Neural cell (in vitro differentiated cells): ENCODE results near the gene SEMA4F. TPM values are rescaled to one million over a fixed set of nuclear protein-coding genes. Genes with fewer than 3 reads are reported as not detected.

Experiments used
- H2AFZ ChIP-seq: fragments of 200-600, 300-800 bp; sonication (generic), shearing (Covaris generic); 2 replicates; pipeline ENCODE4 v1.6.0; 2014; ENCODE audit warnings: low read depth, mild to moderate bottlenecking, antibody characterized with exemption, low read length, moderate library complexity
- H3F3A ChIP-seq: fragments of 200-600 bp; shearing (Covaris generic); 2 replicates; pipeline ENCODE4 v1.6.1; 2016; ENCODE audit warnings: mild to moderate bottlenecking, moderate library complexity, mixed read lengths, antibody characterized with exemption, low read length; ENCODE audit not compliant: insufficient read depth, poor library complexity, severe bottlenecking
- H3K27ac ChIP-seq: fragments of 200-600, 300-800 bp; sonication (generic), shearing (Covaris generic); 2 replicates; pipeline ENCODE4 v1.5.1; 2014; ENCODE audit warnings: mild to moderate bottlenecking, low read length, moderate library complexity
- H3K27me3 ChIP-seq: fragments of 300-800, 200-600 bp; sonication (generic), shearing (Covaris generic); 2 replicates; pipeline ENCODE4 v1.6.0; 2014; ENCODE audit warnings: mild to moderate bottlenecking, low read depth, low read length, moderate library complexity; ENCODE audit not compliant: insufficient read depth
- H3K36me3 ChIP-seq: fragments of 300-800, 200-600 bp; sonication (generic), shearing (Covaris generic); 2 replicates; pipeline ENCODE4 v1.5.1; 2014; ENCODE audit warnings: mild to moderate bottlenecking, antibody characterized with exemption, low read length, moderate library complexity; ENCODE audit not compliant: insufficient read depth
- H3K4me2 ChIP-seq: fragments of 300-800, 200-600 bp; sonication (generic), shearing (Covaris generic); 2 replicates; pipeline ENCODE4 v1.6.0; 2014; ENCODE audit warnings: mild to moderate bottlenecking, low read length
- H3K4me3 ChIP-seq: fragments of 300-800, 200-600 bp; sonication (generic), shearing (Covaris generic); 2 replicates; pipeline ENCODE4 v1.5.1; 2014; ENCODE audit warnings: mild to moderate bottlenecking, low read length, moderate library complexity
- H3K79me2 ChIP-seq: fragments of 200-600 bp; shearing (Covaris generic); replicated peaks from 2 replicates; pipeline ENCODE4 v1.6.0; 2014; ENCODE audit warnings: mild to moderate bottlenecking, low read length, moderate library complexity; ENCODE audit not compliant: insufficient read depth
- H3K9ac ChIP-seq: fragments of 300-800, 200-600 bp; sonication (generic), shearing (Covaris generic); 2 replicates; pipeline ENCODE4 v1.6.1; 2016; ENCODE audit warnings: mild to moderate bottlenecking, low read length, mixed read lengths
- H3K9me2 ChIP-seq: fragments of 200-600 bp; shearing (Covaris generic); 2 replicates; pipeline ENCODE4 v1.6.1; 2016; ENCODE audit warnings: mild to moderate bottlenecking, low read length, mixed read lengths; ENCODE audit not compliant: insufficient read depth
- H3K9me3 ChIP-seq: fragments of 200-600, 300-800 bp; sonication (generic), shearing (Covaris generic); 2 replicates; pipeline ENCODE4 v1.6.1; 2016; ENCODE audit warnings: mild to moderate bottlenecking, mixed run types, low read length, moderate library complexity, mixed read lengths
- H4K20me1 ChIP-seq: fragments of 200-600 bp; shearing (Covaris generic); 2 replicates; pipeline ENCODE4 v1.6.1; 2016; ENCODE audit warnings: mild to moderate bottlenecking, mixed run types; ENCODE audit not compliant: insufficient read depth
- CTCF ChIP-seq: fragments of 450-650 bp; IDR thresholded peaks from 2 replicates; pipeline ENCODE4 v1.5.1; 2014; ENCODE audit warnings: antibody characterized with exemption, mild to moderate bottlenecking, moderate library complexity; ENCODE audit not compliant: poor library complexity, severe bottlenecking
- EP300 ChIP-seq: fragments of 450-650 bp; conservative IDR thresholded peaks from 2 replicates; pipeline ENCODE4 v1.6.1; 2014; ENCODE audit warnings: antibody characterized with exemption, mild to moderate bottlenecking, moderate library complexity; ENCODE audit not compliant: poor library complexity, severe bottlenecking
- EZH2 ChIP-seq: fragments of 200-600, 300-800 bp; shearing (Covaris generic), sonication (generic); IDR thresholded peaks from 2 replicates; pipeline ENCODE4 v1.6.1; 2014; ENCODE audit warnings: antibody characterized with exemption, low read length, borderline replicate concordance, mild to moderate bottlenecking; ENCODE audit not compliant: insufficient read depth, poor library complexity, severe bottlenecking
- MXI1 ChIP-seq: fragments of 450-650 bp; conservative IDR thresholded peaks from 2 replicates; pipeline ENCODE4 v1.6.1; 2014; ENCODE audit warnings: antibody characterized with exemption, mild to moderate bottlenecking; ENCODE audit not compliant: poor library complexity, severe bottlenecking
- POLR2AphosphoS5 ChIP-seq: IDR thresholded peaks from 2 replicates; pipeline ENCODE4 v1.6.1; 2012
- RAD21 ChIP-seq: fragments of 450-650 bp; conservative IDR thresholded peaks from 2 replicates; pipeline ENCODE4 v1.6.1; 2014; ENCODE audit warnings: antibody characterized with exemption, mild to moderate bottlenecking, moderate library complexity
- REST ChIP-seq: IDR thresholded peaks from 2 replicates; pipeline ENCODE4 v1.6.1; 2012; ENCODE audit warnings: borderline replicate concordance
- SMC3 ChIP-seq: fragments of 450-650 bp; conservative IDR thresholded peaks from 2 replicates; pipeline ENCODE4 v1.6.1; 2014; ENCODE audit warnings: antibody characterized with exemption, mild to moderate bottlenecking, moderate library complexity; ENCODE audit not compliant: poor library complexity
- TAF1 ChIP-seq: IDR thresholded peaks from 2 replicates; pipeline ENCODE4 v1.6.1; 2012; ENCODE audit warnings: low read depth
- polyA plus RNA-seq: library from polyadenylated mRNA; depleted of rRNA; stranded (reverse); fragments of >200 nt; gene quantifications from 2 replicates; pipeline ENCODE4 v1.2.3, GENCODE V29; 2014

Gene SEMA4F
- polyA plus RNA-seq, 1 donor from 2014 or later = 18.2 TPM

DNA sequence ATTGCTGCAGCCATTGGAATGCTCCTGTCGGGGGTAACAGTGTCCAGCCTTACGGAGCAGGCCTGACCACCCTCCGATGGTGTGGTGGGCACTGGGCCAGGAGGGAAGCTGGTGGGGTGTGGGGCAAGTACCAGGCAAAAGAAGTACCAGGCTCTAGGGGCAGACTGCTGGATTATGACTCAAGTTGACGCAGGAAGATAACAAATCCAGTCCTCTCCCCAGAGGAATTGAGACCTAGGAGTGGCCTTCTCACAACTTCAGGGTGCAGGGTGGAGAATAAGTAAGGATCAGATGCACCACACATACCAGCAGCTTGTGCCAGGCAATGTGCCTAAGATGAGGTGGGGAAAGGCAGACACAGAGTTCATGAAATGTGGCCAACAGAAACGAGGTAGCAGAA, 37.9 kb downstream of the SEMA4F start:
- Histone ChIP-seq H3K36me3 (no peaks in the 10 kb centered on the region), H3K9ac (no peak overlapping the region), H3F3A (no peaks in the 10 kb centered on the region), H3K9me2 (no peaks in the 10 kb centered on the region), H3K27ac (no peak overlapping the region), H4K20me1 (no peaks in the 10 kb centered on the region), H3K4me3 (no peak overlapping the region), H3K27me3 (no peaks in the 10 kb centered on the region), H3K9me3 (no peaks in the 10 kb centered on the region), H2AFZ (no peak overlapping the region), H3K79me2 (no peaks in the 10 kb centered on the region), H3K4me2 (no peak overlapping the region)
- no peak for TF ChIP-seq EZH2
- TF ChIP-seq EP300 = no peak
- TF ChIP-seq SMC3 = no peak
- no peak for TF ChIP-seq TAF1
- no peak for TF ChIP-seq REST
- TF ChIP-seq POLR2AphosphoS5 = no peak
- no peak for TF ChIP-seq RAD21
- TF ChIP-seq CTCF = no peak
- no peak for TF ChIP-seq MXI1

DNA sequence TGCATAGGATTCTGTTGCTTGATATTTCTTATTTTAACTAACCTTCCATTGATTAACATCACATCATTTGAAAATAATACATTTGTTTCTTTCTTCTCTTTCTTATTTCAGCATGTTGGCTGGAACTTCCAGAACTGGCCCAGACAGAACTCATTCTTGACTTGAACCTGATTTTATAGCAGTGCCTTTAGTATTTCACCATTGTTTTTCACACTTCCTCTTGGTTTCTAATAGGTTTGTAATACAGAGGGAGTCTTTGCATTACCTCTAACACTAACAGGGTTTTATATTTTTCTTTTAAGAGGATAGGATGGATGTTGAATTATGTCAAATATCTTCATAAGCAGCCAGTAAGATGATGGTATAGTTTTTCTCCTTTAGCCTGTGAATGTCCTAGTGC, 39.2 kb downstream of the SEMA4F start:
- Histone ChIP-seq H4K20me1 (no peaks in the 10 kb centered on the region), H3K36me3 (no peaks in the 10 kb centered on the region), H3K4me3 (no peak overlapping the region), H3K79me2 (no peaks in the 10 kb centered on the region), H3K9ac (no peak overlapping the region), H3K27me3 (no peaks in the 10 kb centered on the region), H3K9me3 (no peaks in the 10 kb centered on the region), H3K4me2 (no peak overlapping the region), H3F3A (no peaks in the 10 kb centered on the region), H3K27ac (no peak overlapping the region), H3K9me2 (no peaks in the 10 kb centered on the region), H2AFZ (no peak overlapping the region)
- TF ChIP-seq RAD21 (no peak), MXI1 (no peak), POLR2AphosphoS5 (no peak), EP300 (no peak), REST (no peak), SMC3 (no peak), TAF1 (no peak), EZH2 (no peak), CTCF (no peak)
